KMS-11 (cell line): ENCODE measurements around the gene TSPAN9.

ENCODE experiments used
- H2AFZ ChIP-seq: fragments of 200-600 bp; sonication (generic); 2 replicates; pipeline ENCODE4 v1.6.1; 2016; ENCODE audit warnings: antibody characterized with exemption, mixed run types, low read depth
- H3K27ac ChIP-seq: fragments of 200-600 bp; sonication (generic); 2 replicates; pipeline ENCODE4 v1.6.1; 2016; ENCODE audit warnings: mild to moderate bottlenecking, mixed run types
- H3K27me3 ChIP-seq: fragments of 200-600 bp; sonication (generic); 2 replicates; pipeline ENCODE4 v1.6.1; 2017; ENCODE audit warnings: mild to moderate bottlenecking, low read depth, mixed run types, moderate library complexity; ENCODE audit not compliant: insufficient read depth
- H3K36me3 ChIP-seq: fragments of 200-600 bp; sonication (generic); 2 replicates; pipeline ENCODE4 v1.6.1; 2017; ENCODE audit warnings: mild to moderate bottlenecking, mixed run types; ENCODE audit not compliant: insufficient read depth
- H3K4me1 ChIP-seq: fragments of 200-600 bp; sonication (generic); 2 replicates; pipeline ENCODE4 v1.6.1; 2016; ENCODE audit warnings: mild to moderate bottlenecking, low read depth, mixed run types; ENCODE audit not compliant: poor library complexity, severe bottlenecking
- H3K4me2 ChIP-seq: fragments of 200-600 bp; sonication (generic); 2 replicates; pipeline ENCODE4 v1.7.0; 2016; ENCODE audit warnings: mild to moderate bottlenecking, mixed run types
- H3K4me3 ChIP-seq: fragments of 200-600 bp; sonication (generic); IDR thresholded peaks from 2 replicates; pipeline ENCODE4 v1.6.1; 2017; ENCODE audit warnings: low read depth, low read length, mixed read lengths; ENCODE audit not compliant: insufficient read depth
- H3K79me2 ChIP-seq: fragments of 200-600 bp; sonication (generic); 2 replicates; pipeline ENCODE4 v1.6.1; 2016; ENCODE audit warnings: low read depth, mixed run types; ENCODE audit not compliant: insufficient read depth
- H3K9ac ChIP-seq: fragments of 200-600 bp; sonication (generic); 2 replicates; pipeline ENCODE4 v1.6.1; 2016; ENCODE audit warnings: mild to moderate bottlenecking, mixed run types
- H4K20me1 ChIP-seq: fragments of 200-600 bp; sonication (generic); 2 replicates; pipeline ENCODE4 v1.6.1; 2016; ENCODE audit warnings: mild to moderate bottlenecking, mixed run types; ENCODE audit not compliant: insufficient read depth
- TF ChIP-seq, protein P1 (sequence below): fragments of 200-600 bp; sonication (generic); conservative IDR thresholded peaks from 2 replicates; pipeline ENCODE4 v1.6.1; 2017; ENCODE audit warnings: low read depth, mild to moderate bottlenecking, antibody characterized with exemption, low read length, moderate library complexity, mixed read lengths

TSPAN9 gene

GRCh38 chr12:3157581-3158323, 80.6 kb downstream of the TSPAN9 start:
- Histone ChIP-seq H3K27ac (no peak overlapping the region), H3K4me2 (no peak overlapping the region), H3K4me3 (no peak overlapping the region), H4K20me1 (no peaks in the 10 kb centered on the region), H3K9ac (no peak overlapping the region), H3K79me2 (no peaks in the 10 kb centered on the region), H3K27me3 (no peaks in the 10 kb centered on the region), H3K4me1 (no peaks in the 10 kb centered on the region), H2AFZ (no peak overlapping the region), H3K36me3 (no peaks in the 10 kb centered on the region)
- TF ChIP-seq, protein P1, sequence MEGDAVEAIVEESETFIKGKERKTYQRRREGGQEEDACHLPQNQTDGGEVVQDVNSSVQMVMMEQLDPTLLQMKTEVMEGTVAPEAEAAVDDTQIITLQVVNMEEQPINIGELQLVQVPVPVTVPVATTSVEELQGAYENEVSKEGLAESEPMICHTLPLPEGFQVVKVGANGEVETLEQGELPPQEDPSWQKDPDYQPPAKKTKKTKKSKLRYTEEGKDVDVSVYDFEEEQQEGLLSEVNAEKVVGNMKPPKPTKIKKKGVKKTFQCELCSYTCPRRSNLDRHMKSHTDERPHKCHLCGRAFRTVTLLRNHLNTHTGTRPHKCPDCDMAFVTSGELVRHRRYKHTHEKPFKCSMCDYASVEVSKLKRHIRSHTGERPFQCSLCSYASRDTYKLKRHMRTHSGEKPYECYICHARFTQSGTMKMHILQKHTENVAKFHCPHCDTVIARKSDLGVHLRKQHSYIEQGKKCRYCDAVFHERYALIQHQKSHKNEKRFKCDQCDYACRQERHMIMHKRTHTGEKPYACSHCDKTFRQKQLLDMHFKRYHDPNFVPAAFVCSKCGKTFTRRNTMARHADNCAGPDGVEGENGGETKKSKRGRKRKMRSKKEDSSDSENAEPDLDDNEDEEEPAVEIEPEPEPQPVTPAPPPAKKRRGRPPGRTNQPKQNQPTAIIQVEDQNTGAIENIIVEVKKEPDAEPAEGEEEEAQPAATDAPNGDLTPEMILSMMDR = no peak

- TF ChIP-seq, protein P1 = no peak
- Histone ChIP-seq H3K4me2 (no peak overlapping the region), H3K4me3 (no peak overlapping the region), H2AFZ (no peak overlapping the region), H3K9ac (no peak overlapping the region), H3K36me3 (no peaks in the 10 kb centered on the region), H3K79me2 (no peaks in the 10 kb centered on the region), H4K20me1 (no peaks in the 10 kb centered on the region), H3K27ac (no peak overlapping the region), H3K4me1 (no peaks in the 10 kb centered on the region), H3K27me3 (no peaks in the 10 kb centered on the region)
Measured at GRCh38 chr12:3158851-3159465, 81.8 kb downstream of the TSPAN9 start.

GRCh38 chr12:3160081-3160480, 82.9 kb downstream of the TSPAN9 start:
- Histone ChIP-seq H3K4me1 (no peaks in the 10 kb centered on the region), H2AFZ (no peak overlapping the region), H3K4me2 (no peak overlapping the region), H3K27me3 (no peaks in the 10 kb centered on the region), H3K9ac (no peak overlapping the region), H3K4me3 (no peak overlapping the region), H3K36me3 (no peaks in the 10 kb centered on the region), H4K20me1 (no peaks in the 10 kb centered on the region), H3K27ac (no peak overlapping the region), H3K79me2 (no peaks in the 10 kb centered on the region)
- TF ChIP-seq, protein P1 = no peak

DNA sequence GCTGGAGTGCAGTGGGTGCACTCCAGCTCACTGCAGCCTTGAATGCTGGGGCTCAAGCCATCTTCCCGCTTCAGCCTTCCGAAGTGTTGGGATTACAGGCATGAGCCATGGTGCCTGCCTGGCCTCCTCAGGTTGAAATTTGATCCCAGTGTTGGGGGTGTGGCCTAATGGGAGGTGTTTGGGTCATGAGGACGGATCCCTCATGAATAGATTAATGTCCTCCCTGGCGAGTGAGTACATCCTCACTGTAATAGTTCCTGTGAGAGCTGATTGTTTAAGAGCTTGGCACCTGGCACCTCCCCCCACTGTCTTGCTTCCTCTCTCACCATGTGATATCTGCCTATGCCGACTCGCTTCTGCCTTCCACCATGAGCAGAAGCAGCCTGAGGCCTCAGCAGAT, 84.7 kb downstream of the TSPAN9 start:
- Histone ChIP-seq H3K4me2 (no peak overlapping the region), H3K36me3 (no peaks in the 10 kb centered on the region), H3K27me3 (no peaks in the 10 kb centered on the region), H2AFZ (no peak overlapping the region), H3K4me1 (no peaks in the 10 kb centered on the region), H4K20me1 (no peaks in the 10 kb centered on the region), H3K79me2 (no peaks in the 10 kb centered on the region), H3K27ac (no peak overlapping the region), H3K4me3 (no peak overlapping the region), H3K9ac (no peak overlapping the region)
- TF ChIP-seq, protein P1 = no peak
